ENCODE measurements around the gene WASHC4. TPM values are rescaled to one million over a fixed set of nuclear protein-coding genes. Genes with fewer than 3 reads are reported as not detected.

Gene WASHC4
- total RNA-seq, 3 donors from 2014 or later: 21.2 to 25.7 (median 22.7) TPM

DNA sequence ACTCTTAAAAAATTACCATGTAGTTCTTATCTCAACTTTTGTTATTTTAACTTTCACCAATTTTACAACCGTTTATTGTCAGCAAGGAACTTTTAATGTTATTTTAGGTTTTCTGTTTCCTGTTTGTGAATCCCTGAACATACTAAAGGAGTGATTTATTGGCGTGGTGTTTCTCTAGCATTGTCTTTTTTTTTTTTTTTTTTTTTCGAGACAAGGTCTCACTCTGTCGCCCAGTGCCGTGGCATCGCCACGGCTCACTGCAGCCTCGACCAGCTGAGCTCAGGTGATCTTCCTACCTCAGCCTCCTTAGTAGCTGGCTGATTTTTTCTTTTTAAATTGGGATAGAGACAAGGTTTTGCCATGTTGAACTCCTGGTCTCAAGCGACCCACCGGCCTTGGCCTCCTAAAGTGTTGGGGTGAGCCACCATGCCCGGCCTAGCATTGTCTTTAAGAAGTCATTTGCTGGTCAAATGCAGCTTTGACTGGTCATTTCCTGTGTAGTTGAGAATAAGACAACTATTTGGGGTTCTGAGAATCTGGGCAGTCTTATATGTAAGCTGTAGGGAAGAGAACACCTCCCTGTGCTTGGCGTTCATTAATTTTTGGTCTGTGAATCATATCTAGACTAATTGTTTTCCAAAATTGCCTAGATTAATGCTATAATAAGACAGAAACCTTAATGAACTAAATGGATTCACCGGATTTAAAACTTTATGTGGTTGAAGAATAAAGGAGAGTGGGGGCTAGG, 2.1 kb downstream of the WASHC4 start:
- no peak for ATAC-seq
- H3K4me1 Mint-ChIP-seq (ENCODE audit: low read depth): peaks cover 36% of the 10 kb centered on the region
- H3K27me3 Mint-ChIP-seq (ENCODE audit: low read depth): peaks cover 10% of the 10 kb centered on the region

DNA sequence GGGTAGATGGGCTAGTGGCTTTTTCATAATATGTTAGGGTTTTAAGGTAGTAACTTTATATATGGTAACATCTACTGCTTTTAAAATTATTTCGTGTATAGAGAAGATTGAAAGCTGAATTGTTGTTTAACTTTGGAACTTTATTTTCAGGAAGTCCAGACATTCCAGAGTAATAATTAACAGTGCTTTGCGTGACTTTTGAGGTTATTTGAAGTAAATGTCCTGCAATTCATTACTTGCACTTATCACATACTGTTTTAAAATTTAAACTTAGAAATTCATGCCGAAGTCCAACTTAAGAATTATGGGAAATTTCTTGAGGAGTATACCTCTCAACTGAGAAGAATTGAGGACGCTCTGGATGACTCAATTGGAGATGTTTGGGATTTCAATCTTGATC, 3.3 kb downstream of the WASHC4 start:
- Mint-ChIP-seq H3K4me1 (ENCODE audit: low read depth) (peaks cover 36% of the 10 kb centered on the region), H3K27me3 (ENCODE audit: low read depth) (peaks cover 8% of the 10 kb centered on the region), H3K4me3 (no peak overlapping the region), H3K9me3 (no peaks in the 10 kb centered on the region), H3K36me3 (ENCODE audit: insufficient read depth) (peaks cover 19% of the 10 kb centered on the region)
- ATAC-seq (no peak), DNase-seq (no peak)

More for the DNA sequence above, 2.1 kb downstream of the WASHC4 start:
- no peak for DNase-seq
- H3K4me3 Mint-ChIP-seq: peak overlapping the region; percentile 94
- H3K36me3 Mint-ChIP-seq (ENCODE audit: insufficient read depth): peaks cover 13% of the 10 kb centered on the region
- H3K9me3 Mint-ChIP-seq: no peaks in the 10 kb centered on the region

DNA sequence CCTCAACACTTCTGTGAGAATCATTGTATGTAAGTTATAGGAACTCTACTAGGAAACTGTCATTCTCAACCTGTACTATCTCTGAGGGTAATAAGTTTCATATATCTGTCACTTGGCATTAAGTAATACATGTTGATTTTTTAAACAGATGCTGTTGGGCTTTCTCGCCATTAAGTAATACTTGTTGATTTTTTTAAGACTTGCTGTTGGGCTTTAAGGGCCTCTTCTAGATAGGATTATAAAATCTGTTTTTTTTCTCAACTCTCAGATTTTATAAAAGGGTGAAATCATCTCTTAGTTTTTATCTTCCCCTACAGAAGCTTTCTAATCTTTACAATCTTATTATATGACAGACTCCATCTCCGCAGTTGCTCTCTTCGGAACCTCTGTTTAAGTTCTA, 5.6 kb downstream of the WASHC4 start:
- no peak overlapping the region for H3K4me3 Mint-ChIP-seq

DNA sequence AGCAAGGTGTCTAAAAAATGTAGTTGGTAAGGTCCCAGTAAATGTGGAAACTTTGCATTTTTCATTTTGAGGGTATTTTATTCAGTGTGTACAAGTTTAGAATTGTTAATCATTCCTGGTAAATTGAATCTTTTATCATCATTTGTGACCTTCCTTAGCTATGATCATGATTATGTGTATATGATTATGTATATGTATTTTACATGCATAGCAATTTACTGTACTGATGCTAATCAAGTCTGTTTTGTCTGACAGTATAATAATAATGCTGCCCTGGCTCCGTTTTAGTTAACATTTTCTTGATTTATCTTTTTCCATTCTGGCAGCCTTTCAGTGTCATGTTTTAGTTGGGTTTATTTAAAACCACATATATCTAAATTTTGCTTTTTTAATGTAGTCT, 9.4 kb downstream of the WASHC4 start:
- DNase-seq: no peak
- Mint-ChIP-seq H3K9me3 (no peaks in the 10 kb centered on the region), H3K4me3 (no peak overlapping the region), H3K4me1 (ENCODE audit: low read depth) (peaks cover 12% of the 10 kb centered on the region), H3K36me3 (ENCODE audit: insufficient read depth) (peaks cover 44% of the 10 kb centered on the region), H3K27me3 (ENCODE audit: low read depth) (no peaks in the 10 kb centered on the region)
- ATAC-seq: no peak

More for the DNA sequence above, 5.6 kb downstream of the WASHC4 start:
- Mint-ChIP-seq H3K9me3 (no peaks in the 10 kb centered on the region), H3K27me3 (ENCODE audit: low read depth) (no peaks in the 10 kb centered on the region), H3K36me3 (ENCODE audit: insufficient read depth) (peaks cover 28% of the 10 kb centered on the region), H3K4me1 (ENCODE audit: low read depth) (peaks cover 35% of the 10 kb centered on the region)
- no peak for DNase-seq
- no peak for ATAC-seq

DNA sequence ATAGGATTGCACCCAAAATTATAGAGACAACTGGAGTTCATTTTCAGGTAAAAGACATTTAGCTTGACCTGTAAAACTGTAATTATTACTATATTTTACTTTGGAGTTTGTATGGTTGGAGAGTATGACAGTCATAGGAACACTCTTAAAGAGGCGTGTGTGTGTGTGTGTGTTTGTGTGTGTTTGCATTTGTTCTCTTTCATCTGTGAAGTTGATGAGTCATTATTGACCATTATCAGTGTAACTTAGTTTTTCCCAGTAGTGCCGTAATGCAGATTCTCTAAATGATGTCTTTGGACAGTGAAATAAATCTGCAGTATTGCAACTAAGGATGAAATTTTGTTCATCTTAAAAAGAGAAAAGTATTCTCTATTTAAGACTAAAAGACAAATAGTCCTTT, 13.0 kb downstream of the WASHC4 start:
- no peak for ATAC-seq
- Mint-ChIP-seq H3K4me1 (ENCODE audit: low read depth) (peaks cover 2% of the 10 kb centered on the region), H3K36me3 (ENCODE audit: insufficient read depth) (peaks cover 35% of the 10 kb centered on the region), H3K4me3 (no peak overlapping the region), H3K9me3 (no peaks in the 10 kb centered on the region), H3K27me3 (ENCODE audit: low read depth) (no peaks in the 10 kb centered on the region)
- no peak for DNase-seq

GRCh38 chr12:105138248-105138647, 30.7 kb downstream of the WASHC4 start:
- Mint-ChIP-seq H3K36me3 (ENCODE audit: insufficient read depth) (peaks cover 45% of the 10 kb centered on the region), H3K9me3 (no peaks in the 10 kb centered on the region), H3K4me3 (no peak overlapping the region), H3K27me3 (ENCODE audit: low read depth) (no peaks in the 10 kb centered on the region), H3K4me1 (ENCODE audit: low read depth) (peaks cover 20% of the 10 kb centered on the region)
- DNase-seq: no peak
- ATAC-seq: no peak

DNA sequence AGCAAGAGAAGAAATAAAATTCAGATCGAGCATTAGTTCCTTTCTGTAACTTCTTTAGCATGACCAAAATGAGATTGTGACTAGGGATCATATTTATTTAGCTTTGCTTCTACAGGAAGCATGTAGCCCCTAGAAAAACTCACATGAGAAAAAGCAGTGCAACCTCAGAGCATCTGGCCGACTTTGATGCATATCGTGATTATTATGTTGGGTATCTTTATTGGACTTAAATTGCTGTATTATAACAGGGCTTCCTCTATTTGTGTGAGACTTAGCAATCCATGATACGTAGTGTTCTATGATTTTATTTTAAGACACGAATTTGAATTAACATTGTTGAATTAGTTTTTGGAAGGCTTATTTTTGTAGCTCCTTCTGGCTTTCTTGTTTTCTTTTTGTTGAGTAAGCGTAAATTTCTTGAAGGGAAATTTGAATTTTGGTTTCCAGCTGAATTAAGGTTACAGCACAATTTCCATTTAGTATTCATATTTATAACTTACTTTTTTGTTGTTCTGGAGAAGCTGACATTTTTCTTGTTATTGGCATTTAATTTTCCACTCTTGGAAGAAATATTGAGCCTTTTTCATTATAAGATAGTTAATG, 33.9 kb downstream of the WASHC4 start:
- Mint-ChIP-seq H3K4me3 (no peak overlapping the region), H3K4me1 (ENCODE audit: low read depth) (peaks cover 5% of the 10 kb centered on the region)

DNA sequence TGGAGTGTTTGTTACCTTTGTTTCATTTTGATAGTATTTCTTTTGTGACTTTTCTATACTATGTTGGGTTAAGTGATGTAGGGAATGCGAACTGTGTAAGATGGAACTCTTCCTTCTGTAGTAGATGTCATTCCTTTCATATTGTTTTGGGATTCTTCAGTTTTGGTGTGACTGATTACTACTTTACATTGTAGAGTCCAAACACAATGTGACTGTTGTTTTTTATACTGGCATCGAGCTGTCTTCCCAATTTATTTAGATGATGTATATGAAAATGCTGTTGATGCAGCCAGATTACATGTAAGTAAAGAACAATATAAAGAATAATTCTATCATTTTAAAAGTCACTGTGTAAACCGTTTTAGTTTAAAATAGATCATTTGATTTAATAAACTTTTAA, 34.7 kb downstream of the WASHC4 start:
- H3K36me3 Mint-ChIP-seq (ENCODE audit: insufficient read depth): peaks cover 36% of the 10 kb centered on the region
- no peaks in the 10 kb centered on the region for H3K9me3 Mint-ChIP-seq
- no peaks in the 10 kb centered on the region for H3K27me3 Mint-ChIP-seq (ENCODE audit: low read depth)
- H3K4me3 Mint-ChIP-seq: no peak overlapping the region
- DNase-seq (no peak), ATAC-seq (no peak)
- H3K4me1 Mint-ChIP-seq (ENCODE audit: low read depth): peaks cover 2% of the 10 kb centered on the region

More for the DNA sequence above, 33.9 kb downstream of the WASHC4 start:
- DNase-seq (no peak), ATAC-seq (no peak)
- Mint-ChIP-seq H3K36me3 (ENCODE audit: insufficient read depth) (peaks cover 34% of the 10 kb centered on the region), H3K9me3 (no peaks in the 10 kb centered on the region), H3K27me3 (ENCODE audit: low read depth) (no peaks in the 10 kb centered on the region)

- H3K4me1 Mint-ChIP-seq (ENCODE audit: low read depth): peaks cover 2% of the 10 kb centered on the region
- H3K27me3 Mint-ChIP-seq (ENCODE audit: low read depth): no peaks in the 10 kb centered on the region
- H3K36me3 Mint-ChIP-seq (ENCODE audit: insufficient read depth): peaks cover 28% of the 10 kb centered on the region
- H3K9me3 Mint-ChIP-seq: no peaks in the 10 kb centered on the region
- DNase-seq: no peak
- no peak for ATAC-seq
- H3K4me3 Mint-ChIP-seq: no peak overlapping the region
Observed at GRCh38 chr12:105156260-105156659, 48.7 kb downstream of the WASHC4 start.

DNA sequence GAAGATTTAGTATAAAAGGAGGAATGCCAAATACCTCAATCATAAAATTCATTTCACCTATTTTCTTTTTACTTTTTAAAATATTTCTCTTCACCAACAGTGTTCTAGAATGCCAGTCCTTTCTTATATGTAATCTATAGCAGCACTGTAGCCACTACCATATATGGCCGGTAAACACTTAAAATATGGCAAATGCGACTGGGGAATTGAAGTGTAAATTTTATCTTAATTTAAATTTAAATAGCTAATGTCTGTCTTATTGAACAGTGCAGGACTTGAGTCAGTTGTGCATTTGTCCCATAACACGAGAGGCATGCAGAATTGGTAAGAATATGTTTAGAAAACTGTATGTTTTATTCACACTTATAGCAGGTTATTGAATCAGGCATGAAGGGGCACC, 50.1 kb downstream of the WASHC4 start:
- H3K36me3 Mint-ChIP-seq (ENCODE audit: insufficient read depth): peaks cover 27% of the 10 kb centered on the region

DNA sequence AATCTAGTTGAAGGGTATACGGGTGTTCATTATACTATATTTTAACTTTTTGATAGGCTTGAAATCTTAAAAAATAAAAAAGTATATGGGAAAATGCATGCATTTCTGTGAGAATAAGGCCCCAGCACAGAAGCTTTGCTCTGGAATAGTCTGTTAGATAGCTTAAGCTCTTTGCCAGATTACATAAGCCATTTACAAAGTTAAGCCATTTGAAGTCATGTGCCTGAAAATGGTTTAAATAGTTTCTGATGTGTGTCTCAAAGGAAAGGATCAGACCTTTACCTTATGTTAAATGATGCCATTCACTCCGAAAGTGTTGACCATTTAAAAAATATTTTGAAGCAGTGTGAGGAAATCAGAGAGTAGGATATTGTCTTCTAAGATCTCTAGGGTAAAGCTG, 51.3 kb downstream of the WASHC4 start:
- ATAC-seq: no peak

More for the DNA sequence above, 50.1 kb downstream of the WASHC4 start:
- peaks cover 2% of the 10 kb centered on the region for H3K4me1 Mint-ChIP-seq (ENCODE audit: low read depth)
- H3K9me3 Mint-ChIP-seq: no peaks in the 10 kb centered on the region
- no peak for ATAC-seq
- no peak overlapping the region for H3K4me3 Mint-ChIP-seq
- DNase-seq: no peak
- no peaks in the 10 kb centered on the region for H3K27me3 Mint-ChIP-seq (ENCODE audit: low read depth)

GRCh38 chr12:105162174-105162573, 54.6 kb downstream of the WASHC4 start:
- Mint-ChIP-seq H3K4me3 (no peak overlapping the region), H3K36me3 (ENCODE audit: insufficient read depth) (peaks cover 34% of the 10 kb centered on the region), H3K27me3 (ENCODE audit: low read depth) (no peaks in the 10 kb centered on the region), H3K9me3 (no peaks in the 10 kb centered on the region), H3K4me1 (ENCODE audit: low read depth) (peaks cover 2% of the 10 kb centered on the region)
- ATAC-seq (no peak), DNase-seq (no peak)

More for the DNA sequence above, 51.3 kb downstream of the WASHC4 start:
- Mint-ChIP-seq H3K9me3 (no peaks in the 10 kb centered on the region), H3K27me3 (ENCODE audit: low read depth) (no peaks in the 10 kb centered on the region), H3K4me3 (no peak overlapping the region), H3K4me1 (ENCODE audit: low read depth) (peaks cover 2% of the 10 kb centered on the region), H3K36me3 (ENCODE audit: insufficient read depth) (peaks cover 33% of the 10 kb centered on the region)
- no peak for DNase-seq

- Mint-ChIP-seq H3K27me3 (ENCODE audit: low read depth) (no peaks in the 10 kb centered on the region), H3K36me3 (ENCODE audit: insufficient read depth) (peaks cover 30% of the 10 kb centered on the region), H3K9me3 (no peaks in the 10 kb centered on the region), H3K4me3 (no peak overlapping the region), H3K4me1 (ENCODE audit: low read depth) (peaks cover 2% of the 10 kb centered on the region)
- ATAC-seq: peak; percentile 46 to 63
- DNase-seq: no peak
Observed at GRCh38 chr12:105164068-105164467, 56.5 kb downstream of the WASHC4 start.

GRCh38 chr12:105166736-105167135, 59.2 kb downstream of the WASHC4 start:
- H3K36me3 Mint-ChIP-seq (ENCODE audit: insufficient read depth): peaks cover 31% of the 10 kb centered on the region

GRCh38 chr12:105167346-105167745, 59.8 kb downstream of the WASHC4 start:
- Mint-ChIP-seq H3K4me3 (no peak overlapping the region), H3K4me1 (ENCODE audit: low read depth) (no peaks in the 10 kb centered on the region), H3K27me3 (ENCODE audit: low read depth) (no peaks in the 10 kb centered on the region), H3K9me3 (no peaks in the 10 kb centered on the region), H3K36me3 (ENCODE audit: insufficient read depth) (peaks cover 27% of the 10 kb centered on the region)
- no peak for ATAC-seq
- no peak for DNase-seq

More at GRCh38 chr12:105166736-105167135, 59.2 kb downstream of the WASHC4 start:
- Mint-ChIP-seq H3K4me1 (ENCODE audit: low read depth) (no peaks in the 10 kb centered on the region), H3K4me3 (no peak overlapping the region), H3K27me3 (ENCODE audit: low read depth) (no peaks in the 10 kb centered on the region), H3K9me3 (no peaks in the 10 kb centered on the region)
- no peak for ATAC-seq
- no peak for DNase-seq

Measured in activated T-cell treated with anti-CD3 and anti-CD28 coated beads, Interleukin-2, amount 50 U/mL, for 4 hours (primary cell).